Parathyroid adenoma (tissue), 2 donors: ENCODE results near the gene ZFYVE19.

ENCODE experiments used
- H2AFZ ChIP-seq: fragments of 300-600 bp; sonication (generic); one replicate; pipeline ENCODE4 v1.7.0; 2017; ENCODE audit warnings: antibody characterized with exemption, mild to moderate bottlenecking
- H3K27ac ChIP-seq: fragments of 300-600 bp; sonication (generic); one replicate; pipeline ENCODE4 v1.7.0; 2017
- H3K27me3 ChIP-seq: fragments of 300-600 bp; sonication (generic); one replicate; pipeline ENCODE4 v1.7.0; 2017; ENCODE audit warnings: low read length; ENCODE audit not compliant: control insufficient read depth, insufficient read depth
- H3K36me3 ChIP-seq: fragments of 300-600 bp; sonication (generic); one replicate; pipeline ENCODE4 v1.7.0; 2017; ENCODE audit warnings: low read length; ENCODE audit not compliant: control insufficient read depth, insufficient read depth
- H3K4me1 ChIP-seq: fragments of 300-600 bp; sonication (generic); one replicate; pipeline ENCODE4 v1.7.0; 2017; ENCODE audit warnings: control low read depth
- H3K4me2 ChIP-seq: fragments of 300-600 bp; sonication (generic); one replicate; pipeline ENCODE4 v1.7.0; 2017; ENCODE audit warnings: low read length
- H3K4me3 ChIP-seq: fragments of 300-600 bp; sonication (generic); one replicate; pipeline ENCODE4 v1.7.0; 2017; ENCODE audit warnings: low read depth, low read length
- H3K79me2 ChIP-seq: fragments of 300-600 bp; sonication (generic); one replicate; pipeline ENCODE4 v1.7.0; 2017; ENCODE audit warnings: control low read depth
- H3K9ac ChIP-seq: fragments of 300-600 bp; sonication (generic); one replicate; pipeline ENCODE4 v1.7.0; 2017; ENCODE audit warnings: mild to moderate bottlenecking
- H3K9me3 ChIP-seq: fragments of 300-600 bp; sonication (generic); one replicate; pipeline ENCODE4 v1.7.0; 2017; ENCODE audit warnings: low read length; ENCODE audit not compliant: control insufficient read depth
- CTCF ChIP-seq: fragments of 300-600 bp; sonication (generic); IDR thresholded peaks from one replicate; pipeline ENCODE4 v1.7.0; 2017; ENCODE audit warnings: antibody characterized with exemption, mild to moderate bottlenecking
- donor health status: primary hyperparathyroidism.

ZFYVE19 gene

GRCh38 chr15:40823572-40824343 is 16.9 kb downstream of the ZFYVE19 start:
- H3K79me2 ChIP-seq: no peaks in the 10 kb centered on the region
- peaks cover 13% of the 10 kb centered on the region for H3K4me1 ChIP-seq
- H3K4me3 ChIP-seq: no peak overlapping the region
- H3K9me3 ChIP-seq: no peaks in the 10 kb centered on the region
- no peak overlapping the region for H2AFZ ChIP-seq
- no peak for TF ChIP-seq CTCF
- no peak overlapping the region for H3K9ac ChIP-seq
- no peak overlapping the region for H3K27ac ChIP-seq
- no peaks in the 10 kb centered on the region for H3K36me3 ChIP-seq
- H3K4me2 ChIP-seq: no peak overlapping the region
- no peaks in the 10 kb centered on the region for H3K27me3 ChIP-seq

GRCh38 chr15:40825661-40826422 is 19.0 kb downstream of the ZFYVE19 start:
- no peaks in the 10 kb centered on the region for H3K27me3 ChIP-seq
- peak overlapping the region; percentile 56 for H2AFZ ChIP-seq
- H3K9ac ChIP-seq: no peak overlapping the region
- H3K79me2 ChIP-seq: no peaks in the 10 kb centered on the region
- H3K36me3 ChIP-seq: no peaks in the 10 kb centered on the region
- H3K9me3 ChIP-seq: no peaks in the 10 kb centered on the region
- peak overlapping the region; percentile 72 for H3K27ac ChIP-seq
- no peak overlapping the region for H3K4me3 ChIP-seq
- TF ChIP-seq CTCF: no peak
- peaks cover 13% of the 10 kb centered on the region for H3K4me1 ChIP-seq
- peak overlapping the region; percentile 7 for H3K4me2 ChIP-seq

- Histone ChIP-seq H3K9me3 (no peaks in the 10 kb centered on the region), H3K9ac (no peak overlapping the region), H3K4me1 (peaks cover 13% of the 10 kb centered on the region), H2AFZ (no peak overlapping the region), H3K27ac (peak overlapping the region; percentile 72), H3K4me2 (peak overlapping the region; percentile 7), H3K36me3 (no peaks in the 10 kb centered on the region), H3K79me2 (no peaks in the 10 kb centered on the region), H3K27me3 (no peaks in the 10 kb centered on the region), H3K4me3 (no peak overlapping the region)
- no peak for TF ChIP-seq CTCF
These were observed 19.7 kb downstream of the ZFYVE19 start for GRCh38 chr15:40826423-40827075.

- H3K36me3 ChIP-seq: no peaks in the 10 kb centered on the region
- no peaks in the 10 kb centered on the region for H3K27me3 ChIP-seq
- H3K9me3 ChIP-seq: no peaks in the 10 kb centered on the region
- no peak within 1 kb of the TSS for H3K4me3 ChIP-seq
- no peak for TF ChIP-seq CTCF
- H3K4me2 ChIP-seq: no peak within 1 kb of the TSS
- H3K79me2 ChIP-seq: no peaks in the 10 kb centered on the region
- peaks cover 13% of the 10 kb centered on the region for H3K4me1 ChIP-seq
- H3K9ac ChIP-seq: no peak within 1 kb of the TSS
- no peak within 1 kb of the TSS for H2AFZ ChIP-seq
- no peak within 1 kb of the TSS for H3K27ac ChIP-seq
These were observed 21.7 kb downstream of the ZFYVE19 start, which contains the start of gene PPP1R14D for GRCh38 chr15:40828447-40829036. TSS of gene PPP1R14D (minus strand) at chr15:40828708. CDS start at chr15:40828641, 67 bp downstream.
